Ishikawa (cell line): Measurements from ENCODE around the gene HAPSTR1.

Source experiments
- CREB1 ChIP-seq: IDR thresholded peaks from 2 replicates; pipeline ENCODE4 v1.6.1; 2012; ENCODE audit warnings: low read depth
- EP300 ChIP-seq: IDR thresholded peaks from 2 replicates; pipeline ENCODE4 v1.6.1; 2012; ENCODE audit warnings: borderline replicate concordance
- ZBTB7A ChIP-seq: IDR thresholded peaks from 2 replicates; pipeline ENCODE4 v1.6.1; 2012; ENCODE audit warnings: low read depth

DNA sequence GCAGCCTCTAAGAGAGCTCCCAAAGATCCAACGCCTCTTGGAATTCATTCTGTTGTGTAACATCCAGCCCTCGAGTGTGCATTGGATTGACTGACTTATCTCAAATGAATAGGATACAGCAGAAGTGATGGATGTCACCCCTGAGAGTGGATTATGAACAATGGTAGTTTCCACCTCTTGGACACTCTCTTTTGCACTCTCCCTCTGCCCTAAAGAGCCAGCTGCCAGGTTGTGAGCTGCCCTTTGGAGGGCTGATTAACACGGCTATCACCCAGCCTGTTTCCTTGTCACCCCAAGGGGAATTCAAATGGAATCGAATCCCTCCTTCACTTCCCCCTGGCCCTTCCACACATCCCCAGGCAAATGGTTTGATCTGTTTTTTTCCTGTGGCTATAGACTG, 21.2 kb upstream of the HAPSTR1 start:
- TF ChIP-seq CREB1, result no peak
- no peak for TF ChIP-seq ZBTB7A
- no peak for TF ChIP-seq EP300
